G401.6 (cell line): Measurements from ENCODE around the gene RIPPLY1.

ENCODE experiments used
- FAIRE-seq: peaks from 2 replicates; lab custom pipeline; 2012; peaks lifted over from hg19 to GRCh38; lab: Jason Lieb, UNC

RIPPLY1 gene, protein sequence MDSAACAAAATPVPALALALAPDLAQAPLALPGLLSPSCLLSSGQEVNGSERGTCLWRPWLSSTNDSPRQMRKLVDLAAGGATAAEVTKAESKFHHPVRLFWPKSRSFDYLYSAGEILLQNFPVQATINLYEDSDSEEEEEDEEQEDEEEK

DNA sequence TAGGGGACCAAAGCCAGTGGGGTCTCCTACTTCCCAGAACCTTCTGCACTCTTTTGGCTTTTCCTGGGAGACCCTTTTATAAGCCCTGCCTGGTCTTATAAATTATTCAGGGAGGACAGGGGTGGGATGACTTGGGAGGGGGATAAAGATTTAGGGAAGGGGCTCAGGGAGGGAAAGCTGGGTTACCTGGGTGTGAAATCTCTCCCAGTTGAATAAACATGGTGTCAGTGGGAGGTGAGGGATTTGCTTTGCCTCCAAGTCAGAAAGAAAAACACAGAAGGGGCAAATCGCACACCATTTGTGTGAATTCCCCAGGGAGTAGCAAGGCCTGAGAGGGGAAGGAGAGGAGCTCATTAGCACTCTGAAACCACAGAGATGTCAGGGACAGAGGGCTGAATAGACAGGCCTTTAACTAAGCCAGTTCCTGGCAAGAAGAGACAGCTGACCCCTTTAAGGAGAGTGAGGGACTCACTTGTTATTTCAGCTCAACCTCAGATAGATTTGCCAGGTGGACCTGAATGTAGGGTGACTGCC is at the start of gene RIPPLY1:
RIPPLY1 (minus strand) TSS at position 51 of the 534 bp plus-strand sequence. CDS start 54 bp downstream, outside the sequence.
- FAIRE-seq = no peak

DNA sequence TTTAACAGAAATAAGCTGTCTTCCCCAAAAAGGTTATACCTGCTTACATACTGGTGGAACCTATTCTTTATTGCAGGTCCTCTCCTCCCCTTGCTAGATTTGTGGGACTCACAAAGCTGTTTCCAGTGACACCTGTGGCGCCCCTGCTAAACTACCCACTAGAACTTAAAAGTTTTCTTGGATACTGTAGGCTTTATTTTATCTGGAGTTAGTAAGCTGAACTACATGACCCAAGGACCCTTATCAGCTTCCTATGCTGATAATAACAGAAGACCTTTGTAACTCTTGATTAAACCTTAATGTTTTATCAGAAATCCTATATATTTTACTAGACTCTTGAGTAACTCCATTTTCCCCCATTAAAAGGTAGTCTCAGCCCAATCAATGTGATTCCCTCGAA is 49.4 kb upstream of the RIPPLY1 start:
- FAIRE-seq = no peak

DNA sequence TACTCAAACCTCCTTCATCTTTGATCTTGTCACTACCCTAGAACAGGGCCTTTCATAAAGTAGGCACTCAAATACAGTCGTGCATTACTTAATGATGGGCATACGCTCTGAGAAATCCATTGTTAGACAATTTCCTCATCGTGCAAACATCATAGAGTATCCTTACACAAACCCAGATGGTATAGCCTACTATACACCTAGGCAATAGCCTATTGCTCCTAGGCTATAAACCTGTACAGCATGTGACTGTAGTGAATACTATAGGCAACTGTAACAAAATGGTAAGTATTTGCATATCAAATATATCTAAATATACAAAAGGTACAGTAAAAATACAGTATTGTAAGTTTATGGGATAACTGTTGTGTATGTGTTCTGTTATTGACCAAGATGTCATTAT is 48.9 kb upstream of the RIPPLY1 start:
- FAIRE-seq = no peak

DNA sequence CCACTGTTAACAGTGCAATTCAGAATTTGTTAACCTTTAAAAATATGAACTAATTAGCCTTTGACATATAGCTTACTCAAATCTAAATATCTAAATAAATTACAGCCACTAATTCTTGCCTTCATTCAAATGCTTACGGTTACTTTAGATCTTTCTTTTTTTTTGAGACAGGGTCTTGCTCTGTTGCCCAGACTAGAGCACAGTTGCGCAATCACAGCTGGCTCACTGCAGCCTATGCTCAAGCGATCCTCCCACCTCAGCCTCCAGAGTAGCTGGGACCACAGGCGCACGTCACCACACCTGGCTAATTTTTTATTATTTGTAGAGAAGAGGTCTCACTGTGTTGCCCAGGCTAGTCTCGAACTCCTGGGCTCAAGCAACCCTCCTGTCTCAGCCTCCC is 48.1 kb upstream of the RIPPLY1 start:
- FAIRE-seq = no peak

DNA sequence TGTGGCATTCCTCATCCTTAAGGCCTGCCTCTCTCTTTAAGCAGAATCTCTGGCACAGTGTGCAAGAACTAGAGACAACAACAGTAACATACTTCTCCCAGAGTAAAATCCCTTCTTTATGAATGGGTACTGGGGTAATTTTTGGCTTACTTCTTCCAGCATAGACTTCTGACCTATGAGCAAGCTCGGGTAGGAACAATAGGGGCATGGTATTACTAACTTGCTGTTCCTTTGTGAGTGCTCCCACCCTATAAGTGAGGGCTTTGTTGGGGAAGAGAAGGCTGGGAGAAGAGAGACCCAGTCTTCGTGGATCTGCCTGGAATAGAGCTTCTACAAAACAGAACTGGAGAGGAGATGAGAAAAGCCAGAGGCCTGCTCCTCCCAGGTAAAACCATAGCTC is 47.2 kb upstream of the RIPPLY1 start:
- no peak for FAIRE-seq

DNA sequence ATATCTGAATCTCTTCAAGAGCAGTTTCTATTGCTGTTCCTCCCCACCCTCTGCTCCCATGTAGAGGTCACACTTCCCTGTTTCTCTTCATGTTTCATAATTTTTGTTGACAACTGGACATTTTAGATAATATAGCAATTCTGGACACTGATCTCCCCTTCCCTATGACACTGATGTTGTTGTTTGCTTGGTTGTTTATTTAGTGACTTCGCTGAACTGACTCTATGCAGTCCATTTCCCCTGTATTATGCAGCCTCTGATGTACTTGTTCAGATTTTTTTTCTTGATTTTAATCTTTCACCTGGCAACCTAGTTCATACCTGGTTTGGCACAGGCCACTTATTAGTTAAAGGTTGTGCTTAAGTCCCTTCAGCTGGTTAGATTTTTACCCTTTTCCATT is 46.2 kb upstream of the RIPPLY1 start:
- FAIRE-seq = no peak

DNA sequence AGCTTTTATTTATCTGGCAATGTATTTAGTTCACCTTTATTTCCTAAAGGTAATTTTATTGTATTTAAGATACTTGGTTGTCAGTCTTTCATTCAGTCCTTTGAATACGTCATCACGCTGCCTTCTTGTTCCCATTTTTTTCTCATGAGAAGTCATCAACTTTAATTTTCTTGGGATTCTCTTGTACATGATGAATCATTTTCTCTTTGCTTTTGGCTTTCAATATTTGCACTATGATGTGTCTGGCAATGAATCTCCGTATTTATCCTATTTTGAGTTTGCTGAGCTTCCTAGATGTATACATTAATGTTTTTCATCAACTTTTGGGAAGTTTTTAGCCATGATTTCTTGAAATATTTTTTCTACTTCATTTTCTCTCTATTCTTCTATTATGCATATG is 45.5 kb upstream of the RIPPLY1 start:
- no peak for FAIRE-seq

DNA sequence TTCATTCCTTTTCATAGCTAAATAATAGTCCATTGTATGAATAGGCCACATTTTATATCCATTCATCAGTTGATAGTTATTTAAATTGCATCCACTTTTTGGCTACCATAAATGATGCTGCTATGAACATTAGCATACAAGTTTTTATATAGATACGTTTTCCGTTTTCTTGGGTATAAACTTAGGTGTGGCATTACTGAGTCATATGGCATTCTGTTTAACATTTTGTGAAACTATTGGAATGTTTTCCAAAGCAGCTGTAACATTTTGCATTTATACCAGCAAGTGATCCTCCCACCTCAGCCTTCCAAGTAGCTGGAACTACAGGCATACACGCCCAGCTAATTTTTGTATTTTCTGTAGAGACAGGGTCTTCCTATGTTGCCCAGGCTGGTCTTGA is 43.3 kb upstream of the RIPPLY1 start:
- FAIRE-seq = no peak

DNA sequence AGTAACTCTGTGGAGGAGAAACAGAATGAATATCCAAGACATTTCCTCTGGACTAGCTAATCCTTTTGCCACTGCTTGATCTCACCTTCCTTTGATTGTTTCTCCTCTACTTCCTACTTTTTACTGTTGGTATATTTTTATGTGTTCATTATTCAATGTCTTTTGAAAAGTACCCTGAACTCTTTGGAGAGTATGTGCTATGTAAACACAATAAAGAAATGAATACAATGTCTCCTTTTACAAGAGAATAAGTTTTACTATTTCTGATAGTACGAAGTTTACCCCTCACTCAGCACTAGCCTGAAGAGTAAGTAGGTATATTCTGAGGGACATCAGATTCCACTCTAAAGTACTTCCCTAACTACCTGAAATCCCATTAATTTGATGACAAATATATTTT is 36.9 kb upstream of the RIPPLY1 start:
- no peak for FAIRE-seq

DNA sequence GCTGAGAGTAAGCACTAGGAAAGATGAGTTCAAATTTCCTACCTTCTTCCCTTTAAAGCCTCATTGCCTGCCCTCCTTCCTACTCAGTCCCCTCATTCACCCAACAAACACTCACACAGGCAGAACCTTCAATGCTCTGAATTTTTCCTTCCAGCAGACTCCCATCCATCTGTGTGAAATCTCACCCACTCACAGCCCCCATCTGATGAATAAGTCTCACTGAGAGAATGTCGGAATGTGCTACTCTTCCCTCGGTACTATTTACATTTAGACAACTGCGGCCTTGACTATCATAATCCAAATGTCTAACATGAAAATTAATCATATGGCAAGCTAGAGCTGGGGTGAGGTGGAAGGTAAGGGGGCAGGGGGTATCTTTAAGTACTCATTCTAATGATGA is 36.4 kb upstream of the RIPPLY1 start:
- no peak for FAIRE-seq

DNA sequence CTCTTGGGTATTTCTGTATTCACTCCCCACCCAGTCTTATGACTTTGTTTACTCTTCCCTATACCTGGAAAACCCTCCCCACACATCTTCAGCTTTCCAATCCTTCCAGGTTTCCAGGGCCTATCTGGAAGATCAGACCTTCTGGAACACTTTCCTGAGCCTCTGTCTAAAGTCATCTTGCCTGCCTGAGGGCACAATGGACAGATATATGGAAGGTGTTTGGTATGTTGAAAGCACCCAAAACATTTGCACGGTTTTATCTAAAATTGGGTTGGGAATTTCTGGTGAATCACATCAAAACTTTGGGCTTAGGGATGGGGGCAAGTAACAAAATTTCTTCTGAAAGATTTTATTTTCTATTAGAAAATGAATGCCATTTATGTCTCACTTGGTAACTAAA is 33.1 kb upstream of the RIPPLY1 start:
- no peak for FAIRE-seq

DNA sequence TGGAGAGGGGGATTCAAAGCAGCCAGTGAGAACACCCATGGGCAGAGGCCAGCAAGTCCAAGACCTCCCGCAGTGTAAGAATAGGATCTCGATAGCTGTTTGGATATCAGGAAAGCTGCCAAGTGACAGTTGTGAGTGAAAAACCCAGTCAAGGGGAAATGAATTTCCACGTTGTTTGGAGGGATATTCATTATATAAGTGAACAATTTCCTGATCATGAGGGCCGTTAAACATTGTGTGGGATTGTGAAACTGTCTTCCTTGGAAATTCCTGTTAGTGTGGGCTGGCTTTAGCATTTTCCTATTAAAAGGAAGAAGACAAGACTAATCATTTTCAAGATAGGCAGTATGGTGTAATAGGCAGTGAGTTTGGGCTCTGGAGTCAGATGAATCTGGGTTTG is 32.0 kb upstream of the RIPPLY1 start:
- FAIRE-seq = no peak

DNA sequence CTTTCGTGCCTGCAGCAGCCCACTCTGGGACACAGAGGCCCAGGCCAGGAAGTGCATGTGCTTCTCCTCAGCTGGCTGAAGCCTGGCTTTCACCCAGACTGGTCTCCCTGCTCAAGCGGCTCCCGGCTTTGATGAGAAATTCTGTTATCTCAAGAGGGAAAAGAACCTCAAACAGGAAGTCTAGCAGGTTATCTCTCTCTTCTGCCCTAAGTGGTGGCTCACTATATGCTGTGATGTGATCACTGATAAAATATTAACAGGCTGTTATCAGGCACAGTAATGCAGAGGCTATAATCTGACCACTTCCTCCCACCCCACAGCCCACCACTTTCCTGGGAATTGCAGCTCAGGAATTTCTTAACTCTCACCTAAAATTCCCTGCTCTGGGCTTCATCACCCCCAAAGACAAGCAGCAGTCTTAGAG is 30.4 kb upstream of the RIPPLY1 start:
- no peak for FAIRE-seq

DNA sequence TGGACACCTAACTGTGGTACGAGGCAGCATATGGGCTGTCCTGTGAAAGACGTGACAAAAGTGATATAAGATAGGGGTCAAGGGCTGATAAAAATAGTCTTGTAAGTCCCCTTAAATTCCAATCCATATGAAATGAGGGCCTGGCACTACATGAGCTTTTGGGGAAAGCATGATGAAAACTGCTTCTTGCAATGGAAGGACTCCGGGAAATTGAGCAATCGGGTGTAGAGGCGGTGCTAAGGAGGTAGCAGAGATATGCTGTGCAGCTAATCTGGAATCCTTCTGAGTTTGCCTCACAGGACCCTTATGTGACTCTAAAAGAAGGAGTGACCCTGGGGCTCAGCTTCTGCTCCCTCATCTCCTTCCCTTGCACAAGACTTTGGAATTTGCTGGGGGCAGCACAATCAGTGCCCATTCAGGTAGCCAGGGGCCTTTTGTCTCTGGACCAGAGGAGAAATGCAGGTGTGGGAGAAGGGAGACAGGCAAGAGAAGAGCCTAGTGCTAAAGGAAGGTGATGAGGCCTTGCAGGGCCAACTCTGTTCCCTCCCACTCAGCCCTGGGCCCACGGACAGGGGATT is 29.9 kb upstream of the RIPPLY1 start:
- no peak for FAIRE-seq

DNA sequence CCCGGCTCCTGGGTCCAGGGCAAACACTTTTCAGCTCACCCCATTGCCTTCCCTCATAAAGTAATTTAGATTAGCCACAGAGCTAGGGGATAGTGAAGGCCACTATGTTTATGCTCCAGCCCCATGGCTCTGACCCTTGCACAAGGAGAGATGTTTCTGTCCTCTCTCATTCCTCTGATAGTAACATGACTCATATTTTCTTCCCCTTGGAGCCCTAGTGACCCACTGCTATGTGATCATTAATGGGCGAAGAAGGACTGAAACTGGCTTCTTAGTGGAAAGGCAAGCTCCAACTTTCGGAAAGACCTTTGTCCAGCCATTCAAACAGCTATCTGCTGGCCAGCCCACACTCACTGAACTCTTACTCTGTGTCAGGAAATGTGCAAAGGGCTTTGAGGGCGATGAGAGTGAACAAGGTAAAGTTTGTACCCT is 29.4 kb upstream of the RIPPLY1 start:
- FAIRE-seq = no peak

DNA sequence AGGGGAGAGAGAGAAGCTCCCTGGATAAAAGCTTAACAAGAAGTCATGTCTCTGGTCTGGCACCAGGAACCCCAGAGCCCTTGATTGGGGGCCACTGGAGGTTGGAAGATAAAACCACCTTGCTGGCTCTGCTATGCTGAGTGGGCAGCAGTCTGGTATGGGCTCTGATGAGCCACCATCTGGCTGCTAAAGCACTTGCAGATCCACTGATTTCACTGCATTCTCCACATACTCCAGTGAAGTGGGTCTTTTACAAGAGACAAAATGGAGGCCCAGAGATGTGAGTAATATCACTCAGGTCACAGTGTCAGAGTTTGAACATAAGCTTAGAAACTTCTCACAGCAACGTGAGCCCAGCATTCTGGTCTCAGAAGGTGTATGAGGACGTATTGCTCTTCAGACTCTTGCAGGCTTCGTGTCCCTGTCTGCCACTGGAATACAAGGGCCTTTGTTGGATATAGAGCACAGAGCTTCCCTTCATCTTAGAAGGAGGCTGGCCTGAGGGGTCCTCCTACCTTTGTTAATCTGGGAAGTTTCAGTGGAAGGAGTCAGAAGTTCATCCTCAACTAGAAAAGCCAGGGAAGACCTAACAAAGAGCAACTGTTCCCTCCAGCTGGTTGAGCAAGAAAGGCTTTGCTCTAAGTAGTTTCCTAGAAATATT is 28.8 kb upstream of the RIPPLY1 start:
- no peak for FAIRE-seq

DNA sequence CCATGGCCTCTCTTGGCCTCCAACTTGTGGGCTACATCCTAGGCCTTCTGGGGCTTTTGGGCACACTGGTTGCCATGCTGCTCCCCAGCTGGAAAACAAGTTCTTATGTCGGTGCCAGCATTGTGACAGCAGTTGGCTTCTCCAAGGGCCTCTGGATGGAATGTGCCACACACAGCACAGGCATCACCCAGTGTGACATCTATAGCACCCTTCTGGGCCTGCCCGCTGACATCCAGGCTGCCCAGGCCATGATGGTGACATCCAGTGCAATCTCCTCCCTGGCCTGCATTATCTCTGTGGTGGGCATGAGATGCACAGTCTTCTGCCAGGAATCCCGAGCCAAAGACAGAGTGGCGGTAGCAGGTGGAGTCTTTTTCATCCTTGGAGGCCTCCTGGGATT is 25.1 kb upstream of the RIPPLY1 start:
- FAIRE-seq = no peak

DNA sequence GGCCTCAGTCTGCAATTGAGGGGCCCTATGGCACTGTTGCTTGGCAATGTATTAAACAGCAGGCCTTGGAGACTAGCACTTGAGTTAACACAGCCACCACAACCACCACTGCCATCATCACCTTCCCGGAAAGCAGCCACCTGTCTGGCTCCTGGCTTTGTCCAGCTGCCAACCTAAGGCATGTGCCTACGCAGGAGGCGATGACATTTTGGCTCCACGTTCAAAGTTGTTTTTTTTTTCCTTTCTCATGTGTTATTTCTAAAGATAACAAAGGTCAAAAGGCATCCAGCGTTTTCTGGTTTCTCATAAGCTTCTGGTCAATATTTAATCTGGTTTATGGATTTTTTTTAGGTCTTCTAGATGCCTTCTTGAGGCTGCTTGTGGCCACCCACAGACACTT is 24.6 kb upstream of the RIPPLY1 start:
- no peak for FAIRE-seq

DNA sequence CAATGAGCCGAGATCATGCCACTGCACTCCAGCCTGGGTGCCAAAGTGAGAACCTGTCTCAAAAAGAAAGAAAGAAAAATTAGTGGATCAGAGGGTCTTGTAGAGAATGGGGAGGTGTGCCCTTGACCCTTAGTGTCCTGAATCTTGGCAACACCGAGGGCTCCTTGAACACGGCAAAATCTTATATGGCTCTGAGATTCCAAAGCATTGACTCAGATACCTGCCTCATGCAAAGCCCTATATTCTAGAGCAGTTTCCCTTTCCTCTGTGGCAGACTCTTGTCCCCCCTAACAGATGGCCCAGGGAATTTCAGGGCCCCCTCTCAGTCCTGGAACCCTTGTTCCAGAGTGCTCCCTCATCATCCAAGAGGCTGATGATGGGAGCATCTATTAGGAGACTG is 23.9 kb upstream of the RIPPLY1 start:
- no peak for FAIRE-seq

DNA sequence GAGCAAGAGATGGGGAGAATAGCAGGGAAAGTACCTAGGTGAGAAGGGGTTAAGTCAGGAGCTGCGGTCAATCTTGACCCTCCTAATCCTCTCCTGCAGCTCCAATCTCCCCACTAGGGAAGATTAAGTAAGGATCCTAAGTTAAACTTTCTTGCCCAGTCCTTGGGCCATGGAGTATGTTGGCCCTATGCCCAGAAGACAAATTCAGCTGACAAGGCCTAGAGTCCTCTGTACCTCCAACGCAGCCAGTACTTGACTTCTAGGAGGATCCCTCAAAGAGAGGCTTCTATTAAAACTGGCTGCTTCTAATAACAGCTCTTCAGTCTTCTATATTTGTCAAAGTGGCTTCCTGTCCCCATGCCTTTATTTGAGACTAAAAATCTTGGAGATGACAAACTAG is 18.5 kb upstream of the RIPPLY1 start:
- no peak for FAIRE-seq

DNA sequence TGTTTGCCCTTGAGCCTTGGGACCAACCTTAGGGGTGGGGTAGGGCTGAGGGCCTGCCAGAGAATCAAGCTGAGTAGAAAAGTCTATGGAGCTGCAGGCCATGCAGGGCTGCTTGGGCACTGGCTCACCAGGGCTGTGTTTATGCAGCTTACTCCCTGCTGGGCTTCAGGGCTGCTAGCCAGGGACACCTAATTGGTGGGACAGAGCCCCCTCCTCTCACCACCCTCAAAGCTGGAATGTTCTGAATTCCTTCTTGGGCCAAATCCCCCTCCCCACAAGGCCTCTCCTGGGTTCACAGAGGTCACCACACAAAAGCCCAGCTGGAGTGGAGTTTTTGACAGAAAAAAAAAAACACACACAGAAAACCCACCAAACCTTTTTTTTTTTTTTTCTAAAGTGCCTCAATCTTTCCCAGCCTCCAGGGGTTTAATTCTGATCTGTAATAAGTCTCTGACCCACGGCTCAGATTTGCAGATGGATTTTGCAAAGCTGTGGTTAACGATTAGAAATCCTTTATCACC is 16.9 kb upstream of the RIPPLY1 start, which contains the start of gene CLDN2:
CLDN2 (plus strand) TSS at position 471 of the 521 bp plus-strand sequence. CDS start 7,827 bp downstream, outside the sequence.
- FAIRE-seq = no peak

DNA sequence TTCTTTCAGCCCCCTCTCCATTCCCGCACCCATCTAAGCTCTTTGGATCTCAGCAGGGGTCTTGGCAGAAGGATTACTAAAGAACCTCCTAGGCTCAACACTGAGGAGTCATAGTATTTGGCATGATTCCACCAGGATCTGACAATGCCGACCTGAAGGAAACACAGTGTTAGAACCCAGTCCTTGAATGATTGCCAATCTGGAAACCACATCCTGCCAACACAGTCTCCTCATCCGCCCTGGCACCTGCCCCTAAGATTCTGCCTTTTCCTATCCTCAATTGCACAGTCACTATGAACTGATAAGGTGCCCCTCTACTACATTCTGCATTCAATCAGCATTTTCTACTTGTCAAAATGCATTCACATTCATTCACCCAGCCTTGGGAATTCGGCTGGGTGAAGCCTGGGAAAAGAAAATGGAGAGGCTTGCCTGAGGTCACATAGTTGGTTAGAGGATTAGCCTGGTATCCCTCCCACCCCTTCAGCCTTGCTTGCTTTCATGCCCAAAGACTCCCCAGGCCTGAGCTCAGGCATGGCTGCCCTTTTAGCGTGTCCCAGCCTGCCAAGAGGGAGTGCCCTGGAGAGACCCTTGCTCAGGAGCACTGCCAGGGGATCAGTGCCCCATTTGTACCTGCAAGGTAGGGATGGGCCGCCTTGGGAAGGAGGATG is 14.8 kb upstream of the RIPPLY1 start:
- FAIRE-seq = no peak

DNA sequence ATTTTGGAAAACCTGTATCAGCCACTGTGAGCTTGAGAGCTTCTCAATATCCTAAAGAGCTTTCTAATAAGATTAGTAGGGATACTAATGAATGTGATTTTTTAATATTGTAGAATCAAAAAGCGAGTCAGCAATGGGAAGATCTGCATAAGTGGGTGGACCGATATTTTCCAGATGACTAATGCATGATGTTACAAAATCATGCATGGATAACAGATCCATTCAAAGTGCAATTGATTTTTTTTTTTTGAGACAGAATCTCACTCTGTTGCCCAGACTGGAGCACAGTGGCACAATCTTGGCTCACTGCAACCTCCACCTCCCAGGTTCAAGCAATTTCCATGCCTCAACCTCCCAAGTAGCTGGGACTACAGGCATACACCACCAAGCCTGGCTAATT is 9.7 kb upstream of the RIPPLY1 start:
- no peak for FAIRE-seq
